ENCODE data around the gene NR4A2. TPM values are rescaled to one million over a fixed set of nuclear protein-coding genes. Genes with fewer than 3 reads are reported as not detected.
A peak's percentile ranks its signal among the peaks of the same experiment; 100 is the strongest.

The NR4A2 gene
- polyA plus RNA-seq, 1 of the 3 experiments (the other 2 are of a cell fraction) = 16.2 TPM

GRCh38 chr2:156343096-156343939 is 10.8 kb upstream of the NR4A2 start:
- no peaks in the 10 kb centered on the region for H4K20me1 ChIP-seq (ENCODE audit: insufficient read depth)
- peak overlapping the region; percentile 82 for H3K4me2 ChIP-seq
- H3K4me1 ChIP-seq (ENCODE audit: control insufficient read depth in 1 of 2, insufficient read depth in 2 of 2, low read depth in 1 of 2, low read length in 1 of 2) = peaks cover 5 to 9% of the 10 kb centered on the region in 2 experiments; a peak in 2 of 4 replicates
- H2AFZ ChIP-seq (ENCODE audit: low read depth) = peak overlapping the region; percentile 91
- whole genome bisulfite sequencing (ENCODE audit: low lambda C conversion rate) = 29% methylated on average over 6 of the region's 6 CpGs
- peak overlapping the region; percentile 64 to 68; a peak in 3 of 4 replicates for H3K4me3 ChIP-seq (ENCODE audit: low read depth in 2 of 2, low read length in 1 of 2)
- H3F3A ChIP-seq (replicated peaks; ENCODE audit: insufficient read depth) = peaks cover 20% of the 10 kb centered on the region
- CTCF ChIA-PET = interaction anchor here (1.9 to 4.9 kb wide), 2 partner anchors 9 to 246 kb away, joined by 8 to 21 read pairs; no protein-coding TSS in a partner anchor
- no peaks in the 10 kb centered on the region for H3K9me2 ChIP-seq
- no peak for DNase-seq
- no peaks in the 10 kb centered on the region for H3K27me3 ChIP-seq (ENCODE audit: insufficient read depth)
- POLR2A ChIA-PET = no interaction called here
- H3K9me3 ChIP-seq = no peaks in the 10 kb centered on the region
- H3K79me2 ChIP-seq (ENCODE audit: insufficient read depth) = no peaks in the 10 kb centered on the region
- no peaks in the 10 kb centered on the region for H3K36me3 ChIP-seq (replicated peaks in 1 of 2; ENCODE audit: control insufficient read depth in 1 of 2, insufficient read depth in 2 of 2, low read length in 1 of 2)
- peak overlapping the region in 1 of 2 experiments; percentile 70; a peak in 1 of 4 replicates for H3K27ac ChIP-seq (ENCODE audit: low read depth in 2 of 2, low read length in 1 of 2)
- TF ChIP-seq MAX (IDR thresholded peaks at IDR 0.05; ENCODE audit: low read depth) (no peak), GABPA (IDR thresholded peaks at IDR 0.05; ENCODE audit: low read depth) (no peak), RXRA (IDR thresholded peaks at IDR 0.05; ENCODE audit: borderline replicate concordance, low read depth) (no peak), RCOR1 (IDR thresholded peaks at IDR 0.05; ENCODE audit: low read length) (no peak), NRF1 (IDR thresholded peaks at IDR 0.05; ENCODE audit: low read depth, low read length) (no peak), RFX5 (IDR thresholded peaks at IDR 0.05; ENCODE audit: low read length) (no peak), REST (IDR thresholded peaks at IDR 0.05; ENCODE audit: low read depth, low read length) (no peak), MEF2A (IDR thresholded peaks at IDR 0.05; ENCODE audit: borderline replicate concordance, low read depth) (no peak), EP300 (IDR thresholded peaks at IDR 0.05; ENCODE audit: borderline replicate concordance in 1 of 2, low read depth in 1 of 2, low read length in 1 of 2) (no peak), POLR2AphosphoS5 (IDR thresholded peaks at IDR 0.05; ENCODE audit: low read depth, low read length) (no peak), YY1 (IDR thresholded peaks at IDR 0.05; ENCODE audit: low read depth) (no peak), FOXM1 (IDR thresholded peaks at IDR 0.05; ENCODE audit: low read depth) (no peak), CTCF (IDR thresholded peaks at IDR 0.05) (no peak), PBX3 (IDR thresholded peaks at IDR 0.05) (no peak), SIN3A (IDR thresholded peaks at IDR 0.05; ENCODE audit: borderline replicate concordance, low read depth, low read length) (no peak), FOSL2 (IDR thresholded peaks at IDR 0.05; ENCODE audit: borderline replicate concordance, low read depth) (no peak), EZH2phosphoT487 (IDR thresholded peaks at IDR 0.05; ENCODE audit: borderline replicate concordance, low read depth) (no peak), IRF3 (IDR thresholded peaks at IDR 0.05; ENCODE audit: low read depth, low read length) (no peak), JUND (IDR thresholded peaks at IDR 0.05) (no peak)
- peak overlapping the region; percentile 82; the same call in 1 of the 2 replicates for H3K9ac ChIP-seq
